ENCODE results near the gene ACBD7.

DNA sequence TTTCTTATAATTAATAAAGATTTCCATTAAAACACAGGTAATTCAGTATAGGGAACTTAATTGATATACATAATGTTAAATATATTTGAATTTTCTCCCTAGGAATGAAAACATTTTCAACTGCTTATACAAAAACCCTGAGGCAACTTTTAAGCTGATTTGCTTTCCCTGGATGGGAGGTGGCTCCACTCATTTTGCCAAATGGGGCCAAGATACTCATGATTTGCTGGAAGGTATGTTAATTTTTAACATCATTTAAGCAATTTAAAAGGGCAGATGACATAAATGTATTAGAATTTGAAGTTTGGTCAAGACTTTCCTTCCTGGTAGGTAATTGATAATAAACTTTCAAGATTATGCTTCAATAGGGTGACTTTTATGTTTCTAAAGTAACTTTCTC lies 39.0 kb downstream of the ACBD7 start:
- TF ChIP-seq, protein P1, sequence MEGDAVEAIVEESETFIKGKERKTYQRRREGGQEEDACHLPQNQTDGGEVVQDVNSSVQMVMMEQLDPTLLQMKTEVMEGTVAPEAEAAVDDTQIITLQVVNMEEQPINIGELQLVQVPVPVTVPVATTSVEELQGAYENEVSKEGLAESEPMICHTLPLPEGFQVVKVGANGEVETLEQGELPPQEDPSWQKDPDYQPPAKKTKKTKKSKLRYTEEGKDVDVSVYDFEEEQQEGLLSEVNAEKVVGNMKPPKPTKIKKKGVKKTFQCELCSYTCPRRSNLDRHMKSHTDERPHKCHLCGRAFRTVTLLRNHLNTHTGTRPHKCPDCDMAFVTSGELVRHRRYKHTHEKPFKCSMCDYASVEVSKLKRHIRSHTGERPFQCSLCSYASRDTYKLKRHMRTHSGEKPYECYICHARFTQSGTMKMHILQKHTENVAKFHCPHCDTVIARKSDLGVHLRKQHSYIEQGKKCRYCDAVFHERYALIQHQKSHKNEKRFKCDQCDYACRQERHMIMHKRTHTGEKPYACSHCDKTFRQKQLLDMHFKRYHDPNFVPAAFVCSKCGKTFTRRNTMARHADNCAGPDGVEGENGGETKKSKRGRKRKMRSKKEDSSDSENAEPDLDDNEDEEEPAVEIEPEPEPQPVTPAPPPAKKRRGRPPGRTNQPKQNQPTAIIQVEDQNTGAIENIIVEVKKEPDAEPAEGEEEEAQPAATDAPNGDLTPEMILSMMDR (IDR thresholded peaks at IDR 0.05): no peak
- no peak for TF ChIP-seq EZH2 (IDR thresholded peaks at IDR 0.05; ENCODE audit: borderline replicate concordance, insufficient read depth, low read depth, low read length, poor library complexity, severe bottlenecking)
